Stomach smooth muscle (tissue), 2 donors: Measurements from ENCODE around the gene NBPF20.
"Not testable (repeated sequence)": the region's sequence is repeated elsewhere in the genome, so short reads cannot be mapped to it uniquely, and the experiment has no call there.

Experiments used
- H3K27ac ChIP-seq: one replicate; pipeline ENCODE4 v1.7.0; 2013; ENCODE audit warnings: mild to moderate bottlenecking, low read length, inconsistent platforms
- H3K27me3 ChIP-seq, 2 donors: one replicate each; pipeline ENCODE4 v1.7.0; 2013; ENCODE audit warnings: low read length in 2 of 2; ENCODE audit not compliant: insufficient read depth in 2 of 2, control insufficient read depth in 1 of 2
- H3K36me3 ChIP-seq, 2 donors: one replicate each; pipeline ENCODE4 v1.7.0; 2013; ENCODE audit warnings: low read length in 2 of 2; ENCODE audit not compliant: control insufficient read depth in 2 of 2, insufficient read depth in 2 of 2
- H3K4me1 ChIP-seq: one replicate; pipeline ENCODE4 v1.7.0; 2013; ENCODE audit warnings: low read length; ENCODE audit not compliant: control insufficient read depth, insufficient read depth
- H3K4me3 ChIP-seq, 2 donors: one replicate each; pipeline ENCODE4 v1.7.0; 2013; ENCODE audit warnings: low read length in 2 of 2
- H3K9ac ChIP-seq, 2 donors: one replicate each; pipeline ENCODE4 v1.7.0; 2013; ENCODE audit warnings: low read length in 2 of 2, mild to moderate bottlenecking in 1 of 2
- H3K9me3 ChIP-seq, 2 donors: one replicate each; pipeline ENCODE4 v1.7.0; 2013; ENCODE audit warnings: low read length in 2 of 2; ENCODE audit not compliant: control insufficient read depth in 2 of 2
- donor health status: healthy.
- donor health status: Pancreatic carcinoma.

NBPF20 gene, protein sequence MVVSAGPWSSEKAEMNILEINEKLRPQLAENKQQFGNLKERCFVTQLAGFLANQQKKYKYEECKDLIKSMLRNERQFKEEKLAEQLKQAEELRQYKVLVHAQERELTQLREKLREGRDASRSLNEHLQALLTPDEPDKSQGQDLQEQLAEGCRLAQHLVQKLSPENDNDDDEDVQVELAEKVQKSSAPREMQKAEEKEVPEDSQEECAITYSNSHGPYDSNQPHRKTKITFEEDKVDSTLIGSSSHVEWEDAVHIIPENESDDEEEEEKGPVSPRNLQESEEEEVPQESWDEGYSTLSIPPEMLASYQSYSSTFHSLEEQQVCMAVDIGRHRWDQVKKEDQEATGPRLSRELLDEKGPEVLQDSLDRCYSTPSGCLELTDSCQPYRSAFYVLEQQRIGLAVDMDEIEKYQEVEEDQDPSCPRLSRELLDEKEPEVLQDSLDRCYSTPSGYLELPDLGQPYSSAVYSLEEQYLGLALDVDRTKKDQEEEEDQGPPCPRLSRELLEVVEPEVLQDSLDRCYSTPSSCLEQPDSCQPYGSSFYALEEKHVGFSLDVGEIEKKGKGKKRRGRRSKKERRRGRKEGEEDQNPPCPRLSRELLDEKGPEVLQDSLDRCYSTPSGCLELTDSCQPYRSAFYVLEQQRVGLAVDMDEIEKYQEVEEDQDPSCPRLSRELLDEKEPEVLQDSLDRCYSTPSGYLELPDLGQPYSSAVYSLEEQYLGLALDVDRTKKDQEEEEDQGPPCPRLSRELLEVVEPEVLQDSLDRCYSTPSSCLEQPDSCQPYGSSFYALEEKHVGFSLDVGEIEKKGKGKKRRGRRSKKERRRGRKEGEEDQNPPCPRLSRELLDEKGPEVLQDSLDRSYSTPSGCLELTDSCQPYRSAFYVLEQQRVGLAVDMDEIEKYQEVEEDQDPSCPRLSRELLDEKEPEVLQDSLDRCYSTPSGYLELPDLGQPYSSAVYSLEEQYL (N-terminal part only)

GRCh38 chr1:145425436-145426029, at the start of gene NBPF20:
TSS of gene NBPF20 (minus strand) at chr1:145425603. CDS start at chr1:145405272, 20,331 bp downstream.
- H3K9ac ChIP-seq, result peak within 1 kb of the TSS; percentile 42 to 45
- peaks cover 7 to 18% of the 10 kb centered on the region in 2 donors for H3K27me3 ChIP-seq
- peaks cover 0 to 3% of the 10 kb centered on the region in 2 donors for H3K9me3 ChIP-seq
- H3K27ac ChIP-seq, result no peak within 1 kb of the TSS
- H3K36me3 ChIP-seq, result no peaks in the 10 kb centered on the region
- H3K4me3 ChIP-seq, result peak within 1 kb of the TSS; percentile 65 to 79
- H3K4me1 ChIP-seq, result peaks cover 3% of the 10 kb centered on the region

- not testable (repeated sequence) for H3K9ac ChIP-seq, H3K4me3 ChIP-seq, H3K36me3 ChIP-seq, H3K9me3 ChIP-seq, H3K27ac ChIP-seq, H3K4me1 ChIP-seq, H3K27me3 ChIP-seq
Observed at GRCh38 chr1:145474837-145475368, 49.5 kb upstream of the NBPF20 start.

DNA sequence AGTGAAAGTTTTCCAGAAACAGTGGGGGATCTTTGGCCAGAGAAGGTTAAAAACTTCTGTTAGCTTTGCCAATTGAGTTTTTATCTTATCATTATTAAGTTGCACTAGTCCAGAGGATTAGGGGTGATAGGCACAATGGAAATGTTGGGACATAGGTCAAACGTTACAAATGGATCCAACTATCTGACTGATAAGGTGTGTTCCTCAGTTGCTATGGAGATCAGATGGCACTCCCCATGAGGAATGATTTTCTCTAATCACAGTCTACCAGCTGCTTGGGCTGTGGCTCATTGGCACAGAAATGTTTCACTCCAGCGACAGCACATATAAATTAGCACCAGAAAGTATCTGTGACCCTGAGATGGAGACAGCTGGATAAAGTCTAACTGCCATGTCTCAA, 47.3 kb upstream of the NBPF20 start:
- H3K4me1 ChIP-seq, H3K36me3 ChIP-seq, H3K4me3 ChIP-seq, H3K9ac ChIP-seq, H3K27me3 ChIP-seq, H3K9me3 ChIP-seq, H3K27ac ChIP-seq: not testable (repeated sequence)

GRCh38 chr1:145471365-145471764, 46.0 kb upstream of the NBPF20 start:
- not testable (repeated sequence) for H3K4me1 ChIP-seq, H3K4me3 ChIP-seq, H3K36me3 ChIP-seq, H3K27me3 ChIP-seq, H3K27ac ChIP-seq, H3K9me3 ChIP-seq, H3K9ac ChIP-seq

DNA sequence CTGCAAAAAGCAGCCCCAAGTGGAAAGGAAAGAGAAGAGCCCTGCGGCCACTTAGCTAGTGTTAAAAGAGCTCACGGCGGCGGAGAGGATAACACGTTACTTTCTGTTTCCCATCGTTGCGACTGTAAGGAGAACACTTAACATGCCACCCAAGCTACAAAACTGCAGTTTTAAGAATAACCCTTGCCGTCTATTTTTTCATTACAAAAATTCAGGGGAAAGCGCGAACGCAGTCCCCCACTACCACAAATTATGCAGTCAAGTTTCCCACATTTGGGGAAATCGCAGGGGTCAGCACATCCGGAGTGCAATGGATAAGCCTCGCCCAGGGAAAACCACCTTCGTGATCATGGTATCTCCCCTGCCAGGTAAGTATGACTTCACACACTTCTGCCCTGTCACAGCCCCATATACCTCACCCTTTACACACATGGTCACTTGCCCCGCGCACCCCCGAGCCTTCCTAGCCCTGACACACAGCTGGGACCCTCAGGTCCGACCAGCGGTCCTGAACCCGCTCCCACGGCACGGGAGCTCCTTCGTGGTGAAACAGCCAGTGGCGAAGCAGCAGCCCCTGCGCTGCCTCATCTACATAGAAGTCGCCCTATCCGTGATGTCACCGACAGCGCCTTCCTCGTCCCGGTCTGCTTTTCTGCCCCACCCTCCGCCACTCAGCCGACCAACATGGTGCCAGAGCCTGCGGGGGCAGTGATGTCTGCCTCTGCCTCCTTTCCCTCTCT, 40.2 kb upstream of the NBPF20 start:
- not testable (repeated sequence) for H3K27me3 ChIP-seq, H3K27ac ChIP-seq, H3K4me1 ChIP-seq, H3K36me3 ChIP-seq, H3K9me3 ChIP-seq
- H3K4me3 ChIP-seq, result peak overlapping the region; percentile 33 to 73
- H3K9ac ChIP-seq, result peak overlapping the region in 1 of 2 donors; percentile 21

GRCh38 chr1:145464708-145465336, 39.4 kb upstream of the NBPF20 start:
- H3K9ac ChIP-seq, H3K36me3 ChIP-seq, H3K27me3 ChIP-seq, H3K4me1 ChIP-seq, H3K9me3 ChIP-seq, H3K27ac ChIP-seq: not testable (repeated sequence)
- peak overlapping the region; percentile 33 to 73 for H3K4me3 ChIP-seq

- not testable (repeated sequence) for H3K9me3 ChIP-seq, H3K27ac ChIP-seq, H3K27me3 ChIP-seq, H3K9ac ChIP-seq, H3K4me3 ChIP-seq, H3K36me3 ChIP-seq, H3K4me1 ChIP-seq
Observed at GRCh38 chr1:145464017-145464416, 38.6 kb upstream of the NBPF20 start.

DNA sequence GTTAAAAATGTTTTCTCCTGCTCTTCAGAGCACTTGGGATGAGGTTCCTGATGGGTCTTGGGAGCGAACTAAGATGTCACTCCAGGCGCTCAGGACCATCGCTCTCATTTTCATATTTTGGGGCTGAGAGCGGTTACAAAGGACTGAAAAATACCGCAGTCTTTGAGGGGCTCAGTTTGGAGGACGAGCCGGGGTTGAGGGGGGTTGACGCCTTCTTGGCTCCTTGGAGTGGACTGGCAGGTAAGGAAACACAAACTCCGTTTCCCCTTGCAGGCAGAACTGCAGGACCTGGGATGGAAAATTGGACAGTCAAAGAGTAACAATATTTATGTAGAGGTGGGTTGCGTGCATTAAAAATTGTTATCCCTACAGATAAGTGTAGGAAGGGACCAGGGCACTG, 35.3 kb upstream of the NBPF20 start:
- not testable (repeated sequence) for H3K4me1 ChIP-seq, H3K9ac ChIP-seq, H3K27ac ChIP-seq, H3K9me3 ChIP-seq, H3K36me3 ChIP-seq, H3K27me3 ChIP-seq, H3K4me3 ChIP-seq

DNA sequence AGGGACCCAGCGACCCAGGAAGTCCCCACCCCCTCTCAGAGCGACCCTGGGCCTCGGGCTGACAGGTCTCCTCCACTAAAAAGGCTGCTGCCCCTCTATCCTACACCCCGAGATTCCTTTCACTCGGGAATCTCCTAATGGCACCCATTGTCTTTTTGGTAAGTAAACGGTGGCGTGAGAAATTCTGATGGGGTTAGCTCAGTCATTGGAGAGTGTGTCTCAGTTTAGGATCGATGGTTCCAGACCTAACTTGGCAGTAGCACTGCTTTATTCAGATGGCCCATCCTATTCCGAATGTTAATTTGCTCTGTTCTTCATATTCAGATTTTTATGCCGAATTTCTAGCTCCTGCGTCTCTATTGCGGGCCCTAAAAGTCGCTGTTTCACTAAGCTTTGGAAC, 34.6 kb upstream of the NBPF20 start:
- not testable (repeated sequence) for H3K27me3 ChIP-seq, H3K9ac ChIP-seq, H3K4me3 ChIP-seq, H3K4me1 ChIP-seq, H3K36me3 ChIP-seq, H3K9me3 ChIP-seq, H3K27ac ChIP-seq

- not testable (repeated sequence) for H3K36me3 ChIP-seq, H3K4me3 ChIP-seq, H3K27me3 ChIP-seq, H3K9ac ChIP-seq, H3K4me1 ChIP-seq, H3K9me3 ChIP-seq, H3K27ac ChIP-seq
Observed at GRCh38 chr1:145459591-145459990, 34.2 kb upstream of the NBPF20 start.
